HG02870 (cell line): ENCODE results near the gene PACS1.
A peak's percentile ranks its signal among the peaks of the same experiment; 100 is the strongest.

Experiments used
- ATAC-seq: cut with Tn5 transposase; IDR thresholded peaks from one replicate; pipeline ENCODE4 v1.9.1; 2021; ENCODE audit warnings: mild to moderate bottlenecking, moderate library complexity; ENCODE audit not compliant: unreplicated experiment

The PACS1 gene

GRCh38 chr11:66218846-66219620 is 149.0 kb downstream of the PACS1 start:
- no peak for ATAC-seq

DNA sequence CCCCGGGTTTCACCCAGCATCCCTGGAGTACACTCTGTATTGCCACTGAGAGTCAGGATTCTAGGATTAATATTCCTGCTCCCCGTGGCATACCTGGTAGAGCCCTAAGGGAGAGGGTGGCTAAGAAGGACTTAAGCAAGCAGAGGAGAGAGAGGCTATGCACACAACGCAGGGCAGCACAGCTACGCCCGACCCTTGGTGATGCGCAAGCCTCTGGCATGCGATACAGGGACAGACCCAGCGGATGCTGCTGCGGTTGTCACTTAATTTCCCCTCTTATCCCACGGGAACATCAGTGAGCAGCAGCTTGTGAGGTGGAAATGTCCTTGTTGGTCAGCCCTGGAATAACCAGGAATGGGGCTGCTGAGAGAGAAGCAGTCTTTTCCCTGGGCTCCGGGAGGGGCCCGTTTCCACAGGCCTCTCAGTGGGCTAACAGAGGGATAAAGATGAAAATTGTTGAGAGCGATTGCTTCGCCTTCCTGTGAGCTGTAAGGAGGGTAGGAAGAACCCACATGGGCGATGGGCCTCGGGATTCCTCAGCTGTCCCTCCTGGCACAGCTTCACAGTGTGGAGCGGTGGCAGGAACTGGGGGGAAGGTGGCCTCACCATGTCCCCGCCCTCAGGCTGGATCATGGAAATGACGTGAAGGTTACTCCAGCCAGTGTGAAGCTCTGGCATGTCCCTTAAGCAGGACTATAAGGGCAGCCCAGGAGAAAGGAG is 149.9 kb downstream of the PACS1 start:
- no peak for ATAC-seq

DNA sequence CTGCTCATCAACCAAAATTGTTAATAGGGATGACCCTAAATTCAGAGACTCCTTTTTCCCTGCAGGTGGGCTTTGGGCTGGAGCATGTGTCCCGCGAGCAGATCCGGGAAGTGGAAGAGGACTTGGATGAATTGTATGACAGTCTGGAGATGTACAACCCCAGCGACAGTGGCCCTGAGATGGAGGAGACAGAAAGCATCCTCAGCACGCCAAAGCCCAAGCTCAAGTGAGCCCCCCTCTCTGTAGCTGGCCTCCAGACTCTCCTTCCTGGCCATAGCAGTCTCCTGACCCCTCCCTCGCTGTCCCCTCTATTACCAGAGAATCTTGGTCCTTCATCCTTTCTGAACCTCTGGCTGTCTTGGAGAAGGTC is 150.5 kb downstream of the PACS1 start:
- ATAC-seq = no peak

GRCh38 chr11:66221012-66221411 is 150.9 kb downstream of the PACS1 start:
- no peak for ATAC-seq

DNA sequence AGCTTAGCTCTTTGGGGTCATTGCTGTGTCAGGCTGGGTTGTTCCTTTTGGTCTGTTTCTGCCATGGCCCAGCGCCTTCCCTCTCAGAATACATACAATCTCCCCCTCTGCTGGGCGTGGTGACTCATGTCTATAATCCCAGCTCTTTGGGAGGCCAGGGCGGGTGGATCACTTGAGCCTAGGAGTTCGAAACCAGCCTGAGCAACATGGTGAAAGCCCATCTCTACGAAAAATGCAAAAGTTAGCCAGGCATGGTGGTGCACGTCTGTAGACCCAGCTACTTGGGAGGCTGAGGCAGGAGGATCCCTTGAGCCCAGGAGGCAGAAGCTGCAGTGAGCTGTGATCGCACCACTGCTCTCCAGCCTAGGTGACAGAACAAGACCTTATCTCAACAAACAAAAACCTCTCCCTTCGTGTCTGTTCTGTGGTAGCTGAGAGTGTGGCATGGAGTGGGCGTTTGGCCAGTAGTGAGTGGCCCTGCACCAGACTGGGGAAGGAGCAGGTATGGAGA is 151.7 kb downstream of the PACS1 start:
- ATAC-seq = peak; percentile 6

DNA sequence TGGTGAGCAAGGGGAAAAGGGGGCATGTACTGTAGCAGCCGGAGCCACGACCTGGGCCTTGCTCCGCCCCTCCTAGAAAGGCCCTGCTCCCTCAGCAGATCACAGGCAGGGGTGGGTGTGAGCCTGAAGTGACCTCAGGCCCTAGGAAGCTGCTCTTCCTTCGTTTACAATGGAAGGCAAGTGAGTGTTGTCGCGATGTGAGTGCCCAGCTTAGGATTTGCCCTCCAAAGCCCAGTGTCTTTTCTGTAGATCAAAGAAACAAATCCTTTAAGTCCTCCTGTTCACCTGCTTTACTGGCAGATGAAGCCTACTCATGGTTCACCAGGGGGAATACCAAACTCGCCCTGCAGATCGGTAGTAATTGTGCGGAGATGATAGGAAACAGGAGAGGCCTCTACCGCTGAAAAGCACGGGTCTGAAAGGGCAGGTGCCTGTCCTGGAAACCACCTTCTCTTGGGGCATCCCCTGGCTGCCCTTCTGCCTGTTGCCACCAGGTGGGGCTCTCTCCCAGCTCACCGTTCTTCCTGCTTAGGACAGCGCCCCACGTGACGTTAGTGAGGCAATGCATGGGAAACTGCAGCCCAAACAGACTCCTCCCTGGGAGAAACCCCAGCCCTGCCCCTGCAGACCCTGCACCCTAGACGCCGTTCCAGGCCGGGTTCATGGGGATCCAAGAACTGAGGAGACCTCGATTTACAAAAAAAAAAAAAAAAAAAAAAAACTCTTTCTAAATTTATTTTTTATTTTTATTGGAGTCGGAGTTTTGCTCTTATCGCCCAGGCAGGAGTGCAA is 152.5 kb downstream of the PACS1 start:
- ATAC-seq = peak; percentile 88

DNA sequence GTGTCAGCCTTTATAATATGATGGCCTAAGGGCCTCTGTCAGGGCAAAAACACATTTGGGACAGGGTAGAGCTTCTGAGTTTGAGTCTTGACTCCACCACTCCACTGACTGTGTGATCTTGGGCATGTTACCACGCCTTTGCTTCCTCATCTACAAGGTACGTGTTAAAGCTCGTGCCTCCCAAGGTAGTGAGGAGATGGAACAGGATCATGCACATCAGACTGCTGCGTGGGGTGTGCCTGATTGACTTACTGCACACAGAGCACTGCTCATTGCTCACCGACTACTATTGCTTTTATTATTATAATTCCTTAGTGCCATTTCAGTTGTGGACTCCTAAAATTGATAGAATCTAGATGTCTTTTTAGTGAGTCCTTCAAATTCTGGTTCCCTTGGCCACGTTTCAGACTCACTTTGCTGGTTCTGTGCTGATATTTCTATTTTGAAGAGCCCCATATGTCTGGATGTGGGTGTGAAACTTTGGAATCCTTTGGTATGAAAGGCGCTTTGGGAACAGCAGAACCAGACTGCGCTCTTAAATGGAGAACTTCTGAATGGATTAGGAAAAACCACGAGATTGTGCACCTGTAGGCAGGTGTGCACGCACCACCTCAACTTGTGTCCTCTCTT is 154.3 kb downstream of the PACS1 start:
- ATAC-seq = no peak

DNA sequence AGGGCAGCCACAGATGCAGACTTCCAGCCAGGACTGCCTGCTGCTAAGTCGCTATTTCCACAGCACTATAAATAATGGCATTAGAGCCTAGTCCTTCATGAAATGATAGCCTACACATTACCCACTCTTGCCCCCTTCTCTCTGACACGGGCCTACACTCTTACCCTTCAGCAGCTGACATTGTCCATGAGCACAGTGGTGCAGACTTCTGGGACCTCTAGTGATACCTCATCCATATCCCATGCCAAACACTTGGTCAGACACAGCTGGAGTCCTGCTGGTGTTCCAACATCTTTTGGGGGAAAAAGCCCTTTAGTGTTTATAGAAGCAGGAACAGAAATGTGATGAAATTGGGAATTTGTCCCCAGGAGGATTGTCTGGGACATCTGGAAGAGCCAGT is 155.0 kb downstream of the PACS1 start:
- ATAC-seq = no peak

DNA sequence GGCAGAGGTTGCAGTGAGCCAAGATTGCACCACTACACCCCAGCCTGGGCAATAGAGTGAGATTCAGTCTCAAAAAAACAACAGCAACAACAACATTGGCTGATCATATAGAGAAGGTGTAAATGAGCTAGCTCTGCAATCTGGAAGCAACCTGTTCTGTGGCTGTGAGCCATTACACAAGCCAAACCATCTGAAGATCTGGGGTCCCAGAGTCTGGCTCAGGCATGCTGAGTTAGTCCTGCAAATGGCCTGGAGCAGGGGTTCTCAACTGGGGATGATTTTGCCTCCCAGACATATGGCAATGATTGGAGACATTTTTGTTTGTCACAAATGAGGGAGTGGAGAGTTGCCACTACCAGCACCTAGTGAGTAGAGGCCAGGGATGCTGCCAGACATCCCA is 156.0 kb downstream of the PACS1 start:
- no peak for ATAC-seq

DNA sequence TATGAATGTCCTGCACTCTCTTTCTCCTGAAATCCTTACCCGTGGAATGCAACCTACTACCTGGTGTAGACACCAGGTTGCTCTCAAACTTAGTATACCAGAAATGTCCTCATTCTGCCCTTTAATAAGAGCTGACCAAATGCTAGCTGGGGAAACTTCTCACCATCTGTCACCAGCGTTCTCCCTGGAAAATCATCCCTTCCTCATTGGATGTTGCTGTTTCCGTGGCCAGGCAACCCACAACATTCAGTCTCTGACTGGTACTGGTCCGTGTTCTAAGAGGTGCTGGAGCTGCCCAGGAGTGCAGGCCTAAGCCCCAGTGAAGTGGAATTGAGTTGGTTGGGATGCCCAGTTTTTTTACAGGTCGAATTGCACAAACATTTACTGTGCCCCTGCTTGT is 157.6 kb downstream of the PACS1 start:
- no peak for ATAC-seq

DNA sequence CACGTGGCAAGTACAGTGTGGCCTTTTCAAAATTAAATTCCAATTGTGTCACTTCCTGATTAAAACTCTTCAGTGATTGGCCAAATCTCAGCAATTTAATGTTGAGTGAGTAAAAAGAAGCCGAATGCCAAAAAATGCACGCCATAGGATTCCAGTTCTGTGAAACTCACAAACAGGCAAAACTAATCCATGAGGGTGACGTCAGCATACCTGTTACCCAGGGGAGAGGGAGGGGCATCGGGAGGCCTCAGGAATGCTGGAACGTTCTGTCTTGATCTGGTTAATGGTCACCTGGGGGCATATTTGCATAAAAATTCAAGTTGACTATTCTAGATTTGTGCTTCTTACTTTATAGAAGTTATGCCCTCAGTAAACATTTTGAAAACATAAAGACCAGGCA is 158.4 kb downstream of the PACS1 start:
- no peak for ATAC-seq

- no peak for ATAC-seq
Observed at GRCh38 chr11:66230156-66230555, 160.1 kb downstream of the PACS1 start.

GRCh38 chr11:66230978-66231377 is 160.9 kb downstream of the PACS1 start:
- ATAC-seq = no peak

- ATAC-seq = no peak
Observed at GRCh38 chr11:66231561-66231960, 161.5 kb downstream of the PACS1 start.

DNA sequence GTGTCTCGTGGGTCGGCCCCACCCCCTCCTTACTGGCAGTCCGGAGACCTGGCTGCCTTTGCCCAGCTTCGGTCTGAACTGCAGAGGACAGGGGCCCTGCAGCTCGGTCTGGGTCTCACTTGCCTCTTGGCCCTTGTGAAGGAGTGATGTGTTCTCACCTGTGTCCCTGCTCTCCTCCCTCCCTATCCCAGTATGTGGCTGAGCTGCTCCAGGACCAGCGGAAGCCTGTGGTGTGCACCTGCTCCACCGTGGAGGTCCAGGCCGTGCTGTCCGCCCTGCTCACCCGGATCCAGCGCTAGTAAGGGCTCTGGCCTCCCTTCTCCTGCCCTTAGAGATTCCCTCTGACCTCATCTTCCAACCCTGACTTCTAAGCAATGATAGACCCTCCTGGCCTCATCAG is 162.7 kb downstream of the PACS1 start:
- no peak for ATAC-seq

DNA sequence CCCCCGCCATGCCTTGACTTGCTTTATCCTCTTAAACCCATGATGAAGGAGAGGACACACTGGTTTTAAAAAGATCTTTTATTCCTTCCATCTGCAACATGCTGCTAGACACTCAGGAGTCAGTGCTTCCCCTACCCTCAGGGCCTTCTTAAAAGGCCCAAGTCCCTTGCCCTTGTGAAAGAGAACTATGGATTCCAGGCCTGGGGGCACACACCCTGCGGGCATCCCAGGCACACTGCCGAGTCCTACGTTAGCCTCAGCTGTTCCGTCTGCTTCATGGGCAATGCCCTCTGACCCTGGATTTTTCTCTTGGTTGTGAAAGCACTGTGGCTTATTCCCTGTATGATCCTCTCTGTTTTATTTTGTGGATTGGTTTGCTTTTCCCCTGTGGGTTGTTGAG is 163.2 kb downstream of the PACS1 start:
- no peak for ATAC-seq

DNA sequence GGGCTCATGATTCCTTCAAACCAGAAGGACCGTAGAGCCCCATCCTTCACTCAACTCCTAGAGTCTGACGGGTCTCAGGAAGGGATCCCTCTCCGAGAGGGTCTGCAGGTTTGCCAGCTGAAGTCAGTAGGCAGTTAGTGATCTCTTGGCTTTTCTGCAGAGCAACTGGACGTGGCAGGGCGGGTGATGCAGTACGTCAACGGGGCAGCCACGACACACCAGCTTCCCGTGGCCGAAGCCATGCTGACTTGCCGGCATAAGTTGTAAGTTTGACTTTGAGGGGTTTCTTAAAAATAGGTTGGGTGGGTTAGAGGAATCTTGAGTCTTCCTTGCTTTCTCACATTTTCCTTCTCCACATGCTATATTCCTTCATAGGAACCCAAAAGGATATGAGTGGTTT is 165.1 kb downstream of the PACS1 start:
- no peak for ATAC-seq

GRCh38 chr11:66237867-66238266 is 167.8 kb downstream of the PACS1 start:
- ATAC-seq = no peak

DNA sequence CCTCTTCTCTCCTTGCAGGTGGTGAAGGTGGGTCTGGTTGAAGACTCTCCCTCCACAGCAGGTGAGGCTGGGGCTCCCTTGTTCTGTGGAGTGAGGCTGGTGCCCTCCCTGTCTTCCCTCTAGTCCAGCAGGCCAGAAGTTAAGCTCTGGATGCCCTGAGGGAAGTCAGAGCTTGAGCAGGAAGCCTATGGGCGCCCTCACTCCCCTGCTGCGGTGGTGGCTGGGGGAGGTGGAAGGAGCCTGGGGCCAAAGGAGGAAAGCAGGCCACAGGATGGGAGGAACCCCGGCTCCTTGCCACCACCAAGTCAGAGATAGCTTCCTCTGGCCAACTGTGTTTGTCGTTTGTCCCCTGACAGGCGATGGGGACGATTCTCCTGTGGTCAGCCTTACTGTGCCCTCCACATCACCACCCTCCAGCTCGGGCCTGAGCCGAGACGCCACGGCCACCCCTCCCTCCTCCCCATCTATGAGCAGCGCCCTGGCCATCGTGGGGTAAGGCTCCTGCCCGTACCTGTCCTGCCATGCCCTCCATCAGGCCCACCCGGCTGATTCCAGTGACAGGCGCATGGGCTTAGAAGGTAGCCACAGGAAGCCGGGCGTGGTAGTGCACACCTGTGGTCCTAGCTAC is 168.8 kb downstream of the PACS1 start:
- ATAC-seq = no peak

GRCh38 chr11:66239511-66239910 is 169.4 kb downstream of the PACS1 start:
- no peak for ATAC-seq
